ENCODE measurements around the gene KLHL3.

Gene KLHL3

DNA sequence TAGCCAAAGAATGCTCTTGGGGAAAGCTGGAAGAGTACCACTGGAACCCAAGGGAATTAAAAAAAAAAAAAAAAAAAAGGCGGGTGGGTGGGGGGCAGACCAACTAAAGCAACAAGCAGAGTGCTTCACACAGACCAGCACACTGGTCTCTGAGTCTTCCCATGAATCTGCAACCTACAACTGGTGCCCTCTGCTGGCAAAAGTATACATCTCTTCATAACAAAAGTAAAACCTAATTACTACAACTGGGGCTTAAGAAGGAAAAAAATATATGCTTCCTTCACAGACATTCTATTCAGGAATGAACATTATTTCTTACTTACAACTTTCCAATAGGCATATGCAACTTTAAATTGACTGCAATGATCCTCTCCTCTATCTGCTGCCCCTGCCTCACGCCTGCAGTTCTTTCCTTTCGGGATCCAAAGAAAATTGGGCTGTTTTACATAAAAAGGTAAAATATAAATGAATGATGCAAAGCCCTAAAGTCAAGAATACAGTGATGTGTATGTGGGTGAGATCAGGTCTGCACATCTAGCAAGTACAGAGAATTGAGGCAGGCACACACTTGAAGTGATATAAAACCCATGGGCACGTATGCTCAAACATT is 7.2 kb upstream of the KLHL3 start:
- DNase-seq (ENCODE audit: low spot score), result peak; percentile 71

GRCh38 chr5:137741718-137742117 is 5.8 kb upstream of the KLHL3 start:
- DNase-seq (ENCODE audit: low spot score), result no peak

DNA sequence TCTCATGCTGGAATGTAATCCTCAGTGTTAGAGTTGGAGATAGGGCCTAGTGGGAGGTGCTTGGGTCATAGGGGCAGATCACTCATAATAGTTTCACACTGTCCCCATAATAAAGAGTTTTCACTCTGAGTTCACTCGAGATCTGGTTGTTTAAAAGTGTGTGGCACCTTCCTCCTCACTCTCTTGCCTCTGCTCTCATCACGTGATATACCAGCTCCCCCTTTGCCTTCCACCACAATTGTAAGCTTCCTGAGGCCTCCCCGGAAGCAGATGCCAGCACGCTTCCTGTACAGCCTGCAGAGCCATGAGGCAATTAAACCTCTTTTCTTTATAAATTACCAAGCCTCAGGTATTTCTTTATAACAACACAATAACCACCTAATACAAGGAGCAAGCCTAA is 3.8 kb upstream of the KLHL3 start:
- no peak for DNase-seq (ENCODE audit: low spot score)

DNA sequence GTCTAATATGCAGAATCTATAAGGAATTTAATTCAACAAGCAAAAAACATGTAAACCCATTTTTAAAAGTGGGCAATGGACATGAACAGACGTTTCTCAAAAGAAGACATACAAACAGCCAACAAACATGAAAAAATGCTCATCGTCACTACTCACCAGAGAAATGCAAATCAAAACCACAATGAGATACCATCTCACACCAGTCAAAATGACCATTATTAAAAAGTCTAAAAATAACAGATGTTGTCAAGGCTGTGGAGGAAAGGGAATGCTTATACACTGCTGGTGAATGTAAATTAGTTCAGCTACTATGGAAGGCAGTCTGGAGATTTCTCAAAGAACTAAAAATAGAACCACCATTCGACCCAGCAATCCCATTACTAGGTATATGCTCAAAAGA is 3.1 kb upstream of the KLHL3 start:
- no peak for DNase-seq (ENCODE audit: low spot score)

- DNase-seq (ENCODE audit: low spot score), result no peak
These were observed 1.7 kb upstream of the KLHL3 start for GRCh38 chr5:137737349-137738131.

DNA sequence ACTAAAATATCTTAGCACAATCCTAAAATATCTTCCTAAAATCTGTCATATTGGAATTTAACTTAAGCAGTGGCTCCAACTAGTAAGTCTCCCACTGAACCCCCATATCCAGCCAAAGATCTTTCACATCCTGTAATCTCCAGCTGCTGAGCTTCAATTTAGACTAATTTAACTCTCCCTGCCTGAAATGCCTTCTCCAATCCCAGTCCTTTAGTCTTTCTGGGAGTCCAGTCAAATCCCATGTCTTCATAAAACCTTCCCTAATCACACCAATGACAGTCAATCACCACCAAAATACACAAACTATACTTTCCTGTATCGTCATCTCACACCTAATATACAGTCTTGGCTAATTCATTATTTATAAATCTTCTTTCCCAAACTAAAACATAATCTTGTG is 607 bp upstream of the KLHL3 start:
- no peak for DNase-seq (ENCODE audit: low spot score)

GRCh38 chr5:137734962-137735554 is 831 bp downstream of the KLHL3 start:
- DNase-seq (ENCODE audit: low spot score), result no peak

DNA sequence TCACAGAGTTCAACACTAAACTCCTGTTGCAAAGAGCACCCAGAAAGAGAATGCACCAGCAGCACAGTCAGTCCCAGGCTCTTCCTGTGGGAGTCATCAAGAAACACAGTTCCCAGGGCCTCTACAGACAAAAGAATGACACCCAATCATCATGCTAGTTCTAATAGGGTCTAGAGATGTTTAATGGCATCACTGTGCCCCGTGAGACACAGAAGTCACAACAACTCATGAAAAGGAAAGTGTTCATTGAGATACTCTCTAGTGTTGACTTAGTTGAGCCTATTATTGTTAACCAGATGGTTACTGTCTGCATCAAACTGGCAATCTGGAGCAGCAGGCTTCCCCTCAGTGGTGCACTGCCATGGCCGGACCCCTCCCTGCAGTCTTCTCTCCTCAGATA is 1.6 kb downstream of the KLHL3 start:
- DNase-seq (ENCODE audit: low spot score), result no peak

- no peak for DNase-seq (ENCODE audit: low spot score)
These were observed 2.0 kb downstream of the KLHL3 start for GRCh38 chr5:137733922-137734321.

DNA sequence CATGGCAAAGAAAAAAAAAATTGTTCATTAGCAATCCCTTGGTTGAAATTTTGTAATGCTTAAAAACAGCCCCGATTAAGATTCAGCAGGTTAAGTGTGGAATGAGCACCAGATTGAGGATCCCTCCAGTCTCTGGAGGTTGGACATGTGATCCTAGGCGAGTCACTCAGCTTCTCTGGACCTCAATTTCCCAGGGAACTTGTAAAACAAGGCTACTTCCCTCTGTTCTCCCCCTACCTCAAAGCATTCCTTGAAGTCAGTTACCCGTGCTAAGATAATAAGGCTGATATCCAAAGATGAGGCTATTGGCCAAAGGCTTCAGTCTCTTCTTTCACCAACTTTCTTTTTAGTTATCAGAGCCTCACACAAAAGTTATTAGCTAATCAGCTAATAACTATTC is 2.9 kb downstream of the KLHL3 start:
- DNase-seq (ENCODE audit: low spot score), result no peak

- no peak for DNase-seq (ENCODE audit: low spot score)
These were observed 4.7 kb downstream of the KLHL3 start for GRCh38 chr5:137731176-137731575.

DNA sequence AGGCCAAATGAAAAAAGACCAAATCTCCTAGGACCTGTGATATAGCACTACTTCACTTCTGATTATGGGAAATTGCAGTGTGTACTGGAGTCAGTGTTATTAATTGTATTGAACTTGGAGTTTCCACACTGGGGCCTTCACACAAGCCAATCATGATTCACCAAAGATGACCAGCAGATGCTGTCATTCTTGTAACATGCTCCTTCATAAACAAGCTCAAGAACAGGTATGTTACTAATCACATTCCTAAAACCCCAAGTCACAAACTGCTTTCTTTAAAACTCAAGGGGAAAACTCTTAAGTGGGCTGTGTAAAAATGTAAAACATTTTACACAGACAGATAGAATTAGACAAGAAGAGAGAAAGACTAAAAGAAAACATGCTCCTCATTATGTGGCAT is 5.6 kb downstream of the KLHL3 start:
- no peak for DNase-seq (ENCODE audit: low spot score)

DNA sequence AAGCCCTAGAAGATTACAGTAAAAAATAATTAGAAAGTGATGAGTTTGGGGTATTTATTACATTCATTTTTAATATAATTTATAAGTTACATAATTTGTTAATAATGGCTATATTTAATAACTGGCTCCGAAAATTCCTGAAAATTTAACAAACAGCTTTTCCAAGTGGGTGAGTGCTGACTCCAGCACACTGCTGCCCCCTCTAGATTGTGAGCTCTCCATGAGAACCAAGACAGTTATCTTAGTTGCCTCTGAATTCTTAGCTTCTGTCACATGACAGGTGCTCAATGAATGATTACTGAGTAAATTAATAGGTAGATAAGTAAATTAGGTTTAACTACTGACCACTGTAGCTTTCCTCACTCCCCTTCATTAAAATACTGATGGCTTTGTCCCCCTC is 7.8 kb downstream of the KLHL3 start:
- no peak for DNase-seq (ENCODE audit: low spot score)

DNA sequence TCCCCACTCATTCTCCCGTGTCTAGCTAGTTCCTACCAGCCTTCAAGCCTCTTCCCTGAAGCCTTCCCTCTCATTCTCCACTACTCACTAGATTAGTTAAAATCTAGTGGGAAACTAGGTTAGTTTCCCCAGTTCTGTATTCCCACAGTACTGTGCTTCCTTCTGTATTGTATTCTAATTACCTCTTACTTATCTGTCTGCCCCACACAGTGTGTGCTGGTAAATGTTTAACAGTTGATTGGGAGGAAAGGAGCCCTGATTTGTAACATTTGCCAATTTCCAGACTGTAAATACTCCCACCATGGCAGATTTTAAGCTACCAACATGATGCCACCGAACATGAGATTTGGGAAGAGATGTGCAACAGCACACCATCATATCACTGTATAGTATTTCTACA is 8.3 kb downstream of the KLHL3 start:
- no peak for DNase-seq (ENCODE audit: low spot score)

GRCh38 chr5:137724251-137724650 is 11.6 kb downstream of the KLHL3 start:
- no peak for DNase-seq (ENCODE audit: low spot score)

DNA sequence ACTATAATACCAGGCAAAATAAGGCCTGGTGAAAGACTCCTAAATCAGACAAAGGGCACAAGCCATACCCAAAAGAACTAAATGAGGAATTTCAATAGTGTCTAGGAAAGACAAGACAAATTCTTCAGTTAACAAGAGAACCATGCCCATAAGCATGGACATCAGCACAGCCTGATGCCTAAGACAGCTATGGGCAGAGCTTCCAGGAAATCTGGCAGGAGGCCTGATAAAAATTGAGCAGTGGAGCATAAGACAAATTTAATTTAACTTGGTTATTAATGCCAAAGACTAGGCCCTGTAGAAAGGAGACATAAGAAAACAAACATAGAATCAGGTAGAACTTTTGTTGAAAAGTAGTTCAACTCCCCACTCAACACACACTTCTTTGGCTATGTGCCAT is 17.3 kb downstream of the KLHL3 start:
- DNase-seq (ENCODE audit: low spot score), result no peak

GRCh38 chr5:137716337-137716736 is 19.6 kb downstream of the KLHL3 start:
- DNase-seq (ENCODE audit: low spot score), result no peak

DNA sequence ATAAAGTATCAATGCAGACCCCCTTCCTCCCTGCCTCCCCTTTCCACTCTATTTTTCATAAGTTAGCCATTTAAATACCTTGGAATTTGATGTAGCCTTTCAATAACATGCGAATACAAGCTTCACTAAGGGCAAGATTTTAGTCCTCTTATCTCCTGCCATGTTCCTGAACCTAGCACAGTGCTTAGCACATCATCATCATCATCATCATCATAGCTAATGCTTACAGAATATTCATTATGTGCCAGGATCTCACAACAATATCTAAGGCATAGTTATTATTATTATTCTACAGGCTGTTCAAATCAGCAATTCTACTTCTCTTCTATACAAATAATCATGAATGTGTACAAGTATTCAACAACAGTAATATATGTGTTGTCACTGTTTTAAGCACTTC is 20.4 kb downstream of the KLHL3 start:
- no peak for DNase-seq (ENCODE audit: low spot score)

- no peak for DNase-seq (ENCODE audit: low spot score)
These were observed 20.9 kb downstream of the KLHL3 start for GRCh38 chr5:137714946-137715345.

DNA sequence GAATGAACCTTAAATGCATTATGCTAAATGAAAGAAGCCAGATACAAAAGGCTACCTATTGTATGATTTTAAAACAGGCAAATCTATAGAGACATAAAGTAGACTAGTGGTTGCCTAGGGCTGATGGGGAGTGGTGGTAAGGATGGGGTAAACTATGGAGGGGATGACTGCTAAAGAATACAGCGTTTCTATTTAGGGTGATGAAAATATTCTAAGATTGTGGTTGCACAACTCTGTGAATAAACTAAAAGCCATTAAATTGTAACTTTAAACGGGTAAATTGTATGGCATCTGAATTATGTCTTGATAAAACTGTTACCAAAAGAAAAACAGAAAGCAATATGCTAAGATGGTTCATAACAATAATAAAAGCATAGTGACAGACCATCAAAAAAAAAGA is 21.4 kb downstream of the KLHL3 start:
- no peak for DNase-seq (ENCODE audit: low spot score)

DNA sequence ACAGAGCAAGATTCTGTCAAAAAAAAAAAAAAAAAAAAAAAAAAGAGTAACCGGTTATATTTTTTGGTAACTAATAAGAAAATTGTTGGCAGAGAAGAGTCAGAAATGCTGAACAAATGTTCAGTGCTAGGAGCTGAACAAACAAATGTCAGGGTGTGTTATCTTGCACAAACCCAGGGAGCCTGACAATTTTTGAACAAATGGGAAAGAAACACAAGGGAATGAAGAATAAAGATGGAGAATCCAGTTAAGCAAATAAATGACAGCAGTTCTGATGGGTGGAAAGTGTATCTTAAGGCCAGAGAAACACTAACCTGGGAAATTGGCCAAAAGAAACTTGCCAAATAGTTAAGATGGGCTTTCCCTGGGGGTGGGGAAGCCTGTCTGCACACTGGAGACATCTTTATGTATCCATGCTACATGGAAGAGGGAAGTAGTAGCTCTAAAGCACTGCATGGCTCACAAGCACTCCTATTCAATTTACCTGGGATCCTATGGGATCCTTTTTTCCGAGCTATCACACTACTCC is 23.7 kb downstream of the KLHL3 start:
- DNase-seq (ENCODE audit: low spot score), result no peak

GRCh38 chr5:137710086-137710485 is 25.8 kb downstream of the KLHL3 start:
- no peak for DNase-seq (ENCODE audit: low spot score)

GRCh38 chr5:137708796-137709559 is 26.9 kb downstream of the KLHL3 start:
- DNase-seq (ENCODE audit: low spot score), result no peak
